Colonic mucosa (tissue), 4 donors: ENCODE data around the gene ATP2C2. TPM values are rescaled to one million over a fixed set of nuclear protein-coding genes. Genes with fewer than 3 reads are reported as not detected.
"Not testable (repeated sequence)": the region's sequence is repeated elsewhere in the genome, so short reads cannot be mapped to it uniquely, and the experiment has no call there.

Source experiments
- DNase-seq: peaks from one replicate; pipeline ENCODE4 v3.0.0-alpha.2; 2020
- H3K27ac ChIP-seq: fragments of 200-600 bp; one replicate; pipeline ENCODE4 v1.8.0; 2021
- H3K27me3 ChIP-seq: fragments of 200-600 bp; one replicate; pipeline ENCODE4 v1.8.0; 2021
- H3K36me3 ChIP-seq: fragments of 200-600 bp; one replicate; pipeline ENCODE4 v1.8.0; 2021
- H3K4me1 ChIP-seq: fragments of 200-600 bp; one replicate; pipeline ENCODE4 v1.8.0; 2021; ENCODE audit warnings: mild to moderate bottlenecking
- H3K4me3 ChIP-seq: fragments of 200-600 bp; one replicate; pipeline ENCODE4 v1.8.0; 2021
- H3K9ac ChIP-seq, 2 donors: one replicate each; pipeline ENCODE4 v1.7.0; 2013; ENCODE audit warnings: control low read depth in 2 of 2, low read depth in 2 of 2, low read length in 2 of 2
- H3K9me3 ChIP-seq: fragments of 200-600 bp; one replicate; pipeline ENCODE4 v1.8.0; 2021
- intact Hi-C: fragments of 100-400 bp; cut with DNase I; formaldehyde crosslinking; loops from one replicate; pipeline ENCODE4 v1.14.1; 2022
- total RNA-seq, 2 donors: library from RNA; stranded (reverse); fragmentation: NEBNext Ultra II Directional in 1 of 2; extraction: Animal tissue kit (Norgen Biotek cat#: 25700) in 1 of 2; gene quantifications; one replicate each; pipeline ENCODE4 v1.2.1, GENCODE V29; 2021
- TF ChIP-seq, protein P1 (sequence below): fragments of 200-600 bp; IDR thresholded peaks from one replicate; pipeline ENCODE4 v1.8.0; 2022; ENCODE audit warnings: antibody characterized with exemption, mild to moderate bottlenecking
- donor health status: healthy.
- donor health status: DM: no; HTN: no; CAD: no.
- donor health status: DM: no; HTN: no; CAD: no.

ATP2C2 gene
- total RNA-seq, 2 donors from 2014 or later, result 126 to 220 TPM

DNA sequence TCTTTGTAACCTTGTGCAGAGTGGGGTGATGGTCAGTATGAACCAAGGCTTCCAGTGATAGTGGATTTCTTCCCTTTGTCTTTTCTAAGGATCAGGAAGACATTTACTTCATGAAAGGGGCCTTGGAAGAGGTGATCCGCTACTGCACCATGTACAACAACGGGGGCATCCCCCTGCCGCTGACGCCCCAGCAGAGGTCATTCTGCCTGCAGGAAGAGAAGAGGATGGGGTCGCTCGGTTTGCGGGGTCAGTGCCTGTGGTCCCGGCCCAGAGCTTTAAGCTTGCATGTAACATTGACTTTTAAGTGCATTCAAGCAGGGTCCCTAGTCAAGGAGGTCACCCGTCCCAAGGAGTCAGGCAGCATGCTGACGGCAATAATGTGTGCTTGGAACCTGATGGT, 80.1 kb downstream of the ATP2C2 start:
- Histone ChIP-seq H3K27me3 (no peaks in the 10 kb centered on the region), H3K4me3 (no peak overlapping the region), H3K9me3 (no peaks in the 10 kb centered on the region), H3K36me3 (no peaks in the 10 kb centered on the region), H3K4me1 (no peaks in the 10 kb centered on the region), H3K27ac (no peak overlapping the region), H3K9ac (no peak overlapping the region)
- TF ChIP-seq, protein P1, sequence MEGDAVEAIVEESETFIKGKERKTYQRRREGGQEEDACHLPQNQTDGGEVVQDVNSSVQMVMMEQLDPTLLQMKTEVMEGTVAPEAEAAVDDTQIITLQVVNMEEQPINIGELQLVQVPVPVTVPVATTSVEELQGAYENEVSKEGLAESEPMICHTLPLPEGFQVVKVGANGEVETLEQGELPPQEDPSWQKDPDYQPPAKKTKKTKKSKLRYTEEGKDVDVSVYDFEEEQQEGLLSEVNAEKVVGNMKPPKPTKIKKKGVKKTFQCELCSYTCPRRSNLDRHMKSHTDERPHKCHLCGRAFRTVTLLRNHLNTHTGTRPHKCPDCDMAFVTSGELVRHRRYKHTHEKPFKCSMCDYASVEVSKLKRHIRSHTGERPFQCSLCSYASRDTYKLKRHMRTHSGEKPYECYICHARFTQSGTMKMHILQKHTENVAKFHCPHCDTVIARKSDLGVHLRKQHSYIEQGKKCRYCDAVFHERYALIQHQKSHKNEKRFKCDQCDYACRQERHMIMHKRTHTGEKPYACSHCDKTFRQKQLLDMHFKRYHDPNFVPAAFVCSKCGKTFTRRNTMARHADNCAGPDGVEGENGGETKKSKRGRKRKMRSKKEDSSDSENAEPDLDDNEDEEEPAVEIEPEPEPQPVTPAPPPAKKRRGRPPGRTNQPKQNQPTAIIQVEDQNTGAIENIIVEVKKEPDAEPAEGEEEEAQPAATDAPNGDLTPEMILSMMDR, result no peak
- no peak for DNase-seq
- intact Hi-C loops, result no loop called here

DNA sequence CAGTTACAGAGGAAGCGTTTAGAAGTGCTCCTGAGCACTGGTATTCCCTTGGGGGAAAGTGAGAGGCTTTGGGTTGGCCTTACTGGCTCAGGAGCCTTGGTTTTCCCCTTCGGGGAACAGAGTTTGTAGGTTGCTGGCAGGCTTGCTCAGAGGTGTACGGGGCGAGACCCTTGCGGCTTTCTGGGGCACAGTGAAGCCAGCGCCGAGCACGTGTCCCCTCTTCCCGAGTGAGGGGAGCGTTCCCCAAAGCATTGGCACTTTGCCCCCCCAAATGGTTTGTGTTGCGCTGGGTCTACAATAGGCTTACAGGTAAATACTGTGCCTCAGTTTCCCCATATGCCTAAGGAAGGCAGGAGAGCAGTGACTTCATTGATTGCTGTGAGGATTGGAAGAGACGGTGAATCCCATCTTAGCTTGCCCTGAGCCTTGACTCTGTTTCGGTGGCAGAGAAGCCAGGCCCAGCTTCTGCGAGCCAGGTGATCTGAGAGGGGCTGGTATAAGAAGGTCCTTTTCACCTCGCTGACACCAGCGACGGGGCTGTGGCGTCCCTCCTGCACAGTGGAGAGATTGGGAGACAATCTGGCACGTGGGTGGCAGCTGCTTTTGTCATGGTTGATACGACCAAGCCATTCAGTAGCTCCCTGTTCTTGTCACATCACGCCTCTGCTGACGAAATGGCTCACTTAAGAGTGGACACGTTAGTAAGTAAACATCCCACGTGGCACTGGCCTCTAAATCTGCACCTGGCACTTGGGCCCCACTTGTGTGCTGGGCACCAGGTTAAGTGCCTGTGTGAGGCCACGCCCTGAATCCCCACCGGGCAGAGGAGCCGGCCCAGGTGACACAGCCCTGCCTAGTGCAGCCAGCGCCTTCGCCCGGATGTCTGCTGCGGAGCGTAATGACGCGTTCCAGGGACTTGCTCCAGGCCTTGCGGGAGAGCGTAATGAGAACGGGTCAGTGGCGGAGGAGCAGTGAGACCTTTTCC, 81.1 kb downstream of the ATP2C2 start:
- H3K27ac ChIP-seq, result no peak overlapping the region
- no peaks in the 10 kb centered on the region for H3K4me1 ChIP-seq
- H3K36me3 ChIP-seq, result no peaks in the 10 kb centered on the region
- intact Hi-C loops, result no loop called here
- TF ChIP-seq, protein P1, result no peak
- no peak overlapping the region for H3K9ac ChIP-seq
- peak; percentile 61 for DNase-seq
- no peaks in the 10 kb centered on the region for H3K27me3 ChIP-seq
- H3K9me3 ChIP-seq, result no peaks in the 10 kb centered on the region
- no peak overlapping the region for H3K4me3 ChIP-seq

DNA sequence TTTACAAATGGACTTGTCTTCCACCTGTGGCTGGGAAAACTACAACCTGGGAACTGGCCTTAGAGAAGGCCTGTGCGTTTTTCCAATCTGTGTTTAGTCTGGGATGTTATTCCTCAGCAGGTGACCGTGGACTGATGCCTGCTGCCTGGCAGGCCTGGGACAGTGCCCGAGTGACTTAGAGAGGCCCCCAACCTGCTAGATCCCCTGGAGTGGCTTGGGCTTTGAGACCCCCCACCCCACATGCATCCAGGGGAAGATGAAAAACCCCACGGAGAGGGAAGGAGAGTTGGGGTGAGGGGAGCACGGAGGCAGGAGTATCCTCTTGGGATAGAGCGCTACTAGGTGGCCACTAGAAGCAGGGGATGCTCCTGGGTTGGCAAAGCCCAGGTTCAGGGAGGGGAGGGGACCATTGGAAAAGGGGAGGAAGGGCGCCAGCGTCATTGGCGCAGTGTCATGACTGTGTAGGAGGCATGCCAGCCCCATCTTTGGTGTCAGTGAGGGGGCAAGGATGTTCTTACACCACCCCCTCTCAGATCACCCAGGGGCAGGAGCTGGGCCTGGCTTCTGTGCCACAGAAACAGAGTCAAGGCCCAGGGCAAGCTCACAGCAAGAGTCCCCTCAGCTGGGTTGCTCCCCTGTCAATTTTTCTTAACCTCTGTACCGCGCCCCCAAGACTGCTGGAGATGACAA, 82.0 kb downstream of the ATP2C2 start:
- TF ChIP-seq, protein P1, result no peak
- H3K27me3 ChIP-seq, result no peaks in the 10 kb centered on the region
- no peak overlapping the region for H3K27ac ChIP-seq
- intact Hi-C loops, result no loop called here
- DNase-seq, result no peak
- H3K9ac ChIP-seq, result no peak overlapping the region
- no peak overlapping the region for H3K4me3 ChIP-seq
- no peaks in the 10 kb centered on the region for H3K9me3 ChIP-seq
- H3K36me3 ChIP-seq, result no peaks in the 10 kb centered on the region
- H3K4me1 ChIP-seq, result no peaks in the 10 kb centered on the region

DNA sequence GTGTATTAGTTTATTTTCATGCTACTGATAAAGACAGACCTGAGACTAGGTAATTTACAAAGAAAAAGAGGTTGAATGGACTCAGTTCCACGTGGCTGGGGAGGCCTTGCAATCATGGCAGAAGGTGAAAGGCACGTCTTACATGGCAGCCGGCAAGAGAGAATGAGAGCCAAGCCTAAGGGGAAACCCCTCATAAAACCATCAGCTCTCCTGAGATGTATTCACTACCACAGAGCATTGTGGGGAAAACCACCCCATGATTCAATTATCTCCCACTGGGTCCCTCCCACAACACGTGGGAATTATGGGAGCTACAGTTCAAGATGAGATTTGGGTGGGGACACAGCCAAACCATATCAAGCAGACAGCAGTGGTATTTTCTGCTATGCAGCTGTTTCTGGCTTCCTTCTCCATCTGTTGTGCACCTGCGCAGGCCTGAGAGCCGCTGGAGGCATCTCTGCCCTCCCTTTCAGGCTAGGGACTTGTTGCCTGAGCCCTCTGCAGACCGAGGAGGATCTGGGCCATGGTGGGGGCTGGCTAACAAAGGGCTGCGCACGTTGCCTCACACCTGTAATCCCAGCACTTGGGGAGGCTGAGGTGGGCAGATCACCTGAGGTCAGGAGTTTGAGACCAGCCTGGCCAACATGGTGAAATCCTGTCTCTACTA, 82.8 kb downstream of the ATP2C2 start:
- intact Hi-C loops, H3K36me3 ChIP-seq, DNase-seq: not testable (repeated sequence)

DNA sequence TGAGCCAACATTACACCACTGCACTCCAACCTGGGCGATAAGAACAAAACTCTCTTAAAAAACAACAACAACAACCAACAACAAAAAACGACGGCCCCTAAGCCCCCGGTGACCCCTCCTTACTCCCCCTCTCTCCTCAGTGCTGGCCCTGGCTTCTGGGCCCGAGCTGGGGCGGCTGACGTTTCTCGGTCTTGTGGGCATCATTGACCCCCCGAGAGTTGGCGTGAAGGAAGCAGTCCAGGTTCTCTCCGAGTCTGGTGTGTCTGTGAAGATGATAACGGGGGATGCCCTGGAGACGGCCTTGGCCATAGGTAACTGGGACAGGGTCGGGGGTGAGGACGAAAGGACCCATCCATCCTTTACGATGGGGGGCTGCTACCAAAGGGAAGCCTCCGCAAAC, 83.4 kb downstream of the ATP2C2 start:
- Histone ChIP-seq H3K27me3 (no peaks in the 10 kb centered on the region), H3K4me3 (no peak overlapping the region), H3K9ac (no peak overlapping the region), H3K9me3 (no peaks in the 10 kb centered on the region), H3K27ac (no peak overlapping the region), H3K36me3 (no peaks in the 10 kb centered on the region), H3K4me1 (no peaks in the 10 kb centered on the region)
- intact Hi-C loops, result no loop called here
- no peak for DNase-seq
- TF ChIP-seq, protein P1, result no peak

More for the DNA sequence above, 82.8 kb downstream of the ATP2C2 start:
- not testable (repeated sequence) for H3K4me3 ChIP-seq, H3K27me3 ChIP-seq, H3K9ac ChIP-seq, H3K9me3 ChIP-seq, H3K27ac ChIP-seq, H3K4me1 ChIP-seq
